ENCODE results near the gene TMEM41B.

DNA sequence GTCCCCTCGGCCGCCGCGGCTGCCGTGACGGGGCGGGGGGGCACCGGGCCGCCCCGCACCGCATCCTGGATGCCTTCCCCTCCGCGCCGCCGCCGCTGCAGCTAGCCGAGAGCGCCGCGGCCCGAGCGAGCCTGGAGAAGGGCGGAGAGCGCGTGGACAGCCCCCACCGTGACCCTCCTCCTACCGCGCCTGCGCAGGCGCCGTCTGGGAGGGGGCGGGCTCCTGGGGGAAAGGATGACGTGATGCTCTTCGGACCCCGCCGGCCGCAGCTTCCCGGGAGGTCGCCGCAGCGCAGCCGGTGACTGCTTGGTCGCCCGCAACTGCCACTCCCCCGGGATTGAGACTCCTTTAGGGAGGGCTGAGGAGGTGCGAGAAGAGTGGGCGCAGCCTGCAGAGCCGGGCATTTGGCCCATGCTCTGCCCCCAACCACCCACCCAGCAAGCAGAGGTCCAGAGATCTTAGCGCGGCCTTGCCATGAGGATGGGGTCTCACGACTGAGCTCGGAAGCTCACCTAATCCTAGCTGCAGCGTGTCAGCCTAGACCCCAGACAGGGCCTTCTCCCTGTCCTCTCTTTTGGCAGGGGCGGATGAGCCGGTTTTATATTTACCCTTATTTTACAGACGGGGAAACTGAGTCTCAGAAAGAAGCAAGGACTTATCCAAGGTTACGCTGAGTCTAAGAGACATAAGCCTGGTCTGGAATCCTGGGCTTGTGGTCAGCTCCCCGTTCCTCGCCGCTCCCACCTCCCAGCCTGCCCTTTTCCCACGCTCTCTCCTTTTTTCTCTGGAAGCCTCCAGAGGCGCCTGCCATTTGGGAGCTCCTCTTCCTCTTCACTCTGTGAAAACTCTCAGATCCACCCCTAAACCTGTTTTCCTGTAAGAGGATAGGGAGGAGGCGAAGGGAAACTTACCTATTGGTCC is 48.9 kb downstream of the TMEM41B start, which contains the start of gene DENND5A:
- TF ChIP-seq CTCF (conservative IDR thresholded peaks at IDR 0.05 in 1 of 2, IDR thresholded peaks at IDR 0.05 in 1 of 2; ENCODE audit: low read depth in 1 of 2, low read length in 2 of 2), result no peak
- TF ChIP-seq EZH2 (IDR thresholded peaks at IDR 0.05; ENCODE audit: low read length, missing control alignments), result no peak
